OCI-LY3 (cell line): ENCODE data around the gene AP2A2.

Source experiments
- CTCF ChIP-seq: fragments of 200-600, 300-600 bp; sonication (generic); IDR thresholded peaks from 2 replicates; pipeline ENCODE4 v1.5.1; 2014; ENCODE audit warnings: antibody characterized with exemption, low read length, low read depth
- EZH2phosphoT487 ChIP-seq: fragments of 200-600 bp; shearing (Covaris generic); IDR thresholded peaks from 2 replicates; pipeline ENCODE4 v1.6.1; 2018; ENCODE audit warnings: antibody characterized with exemption, mixed run types, low read depth

GRCh38 chr11:1049431-1049891 lies 123.8 kb downstream of the AP2A2 start:
- TF ChIP-seq CTCF (no peak), EZH2phosphoT487 (no peak)
